Osteoblast (primary cell): Measurements from ENCODE around the gene ABHD12B. TPM values are rescaled to one million over a fixed set of nuclear protein-coding genes. Genes with fewer than 3 reads are reported as not detected.
A peak's percentile ranks its signal among the peaks of the same experiment; 100 is the strongest.

Experiments
- DNase-seq: peaks from one replicate; pipeline ENCODE4 v3.0.0; 2011; ENCODE audit warnings: low spot score, mixed read lengths; ENCODE audit not compliant: insufficient read length; ENCODE audit errors: missing footprints
- H2AFZ ChIP-seq: 2 replicates; pipeline ENCODE4 v1.6.0; 2011; ENCODE audit warnings: mild to moderate bottlenecking, low read length
- H3K27ac ChIP-seq: 2 replicates; pipeline ENCODE4 v1.5.1; 2011; ENCODE audit warnings: mild to moderate bottlenecking, low read depth, low read length, moderate library complexity
- H3K27me3 ChIP-seq: 2 replicates; pipeline ENCODE4 v1.6.0; 2012; ENCODE audit warnings: mild to moderate bottlenecking, control low read depth, inconsistent platforms, low read length, moderate library complexity; ENCODE audit not compliant: insufficient read depth
- H3K36me3 ChIP-seq: 2 replicates; pipeline ENCODE4 v1.5.1; 2011; ENCODE audit warnings: mild to moderate bottlenecking, low read length, control low read depth, moderate library complexity; ENCODE audit not compliant: insufficient read depth
- H3K4me1 ChIP-seq: 2 replicates; pipeline ENCODE4 v1.5.1; 2011; ENCODE audit warnings: mild to moderate bottlenecking, low read length, control low read depth, moderate library complexity; ENCODE audit not compliant: insufficient read depth
- H3K4me2 ChIP-seq: 2 replicates; pipeline ENCODE4 v1.6.0; 2011; ENCODE audit warnings: mild to moderate bottlenecking, low read length; ENCODE audit not compliant: insufficient read depth
- H3K4me3 ChIP-seq: fragments of 200-600 bp; sonication (generic); 3 replicates; pipeline ENCODE4 v1.5.1; 2012; ENCODE audit warnings: mild to moderate bottlenecking, low read length, inconsistent platforms; ENCODE audit not compliant: insufficient read depth
- H3K79me2 ChIP-seq: 2 replicates; pipeline ENCODE4 v1.6.0; 2012; ENCODE audit warnings: mild to moderate bottlenecking, low read length, control low read depth, inconsistent platforms; ENCODE audit not compliant: insufficient read depth
- H3K9me3 ChIP-seq: 2 replicates; pipeline ENCODE4 v1.5.1; 2011; ENCODE audit warnings: low read depth, low read length, control low read depth
- H4K20me1 ChIP-seq: 2 replicates; pipeline ENCODE4 v1.6.0; 2012; ENCODE audit warnings: mild to moderate bottlenecking, low read length, control low read depth; ENCODE audit not compliant: insufficient read depth
- CTCF ChIP-seq: IDR thresholded peaks from 2 replicates; pipeline ENCODE4 v1.5.1; 2011; ENCODE audit warnings: mild to moderate bottlenecking, low read depth, low read length, moderate library complexity; ENCODE audit errors: extremely low read depth
- total RNA-seq: library from RNA; depleted of rRNA; stranded (reverse); fragments of >200 nt; gene quantifications from 2 replicates; pipeline ENCODE4 v1.2.3, GENCODE V29; 2012

ABHD12B gene
- total RNA-seq, 1 donor = not detected

GRCh38 chr14:50839691-50840090 is 32.2 kb upstream of the ABHD12B start:
- Histone ChIP-seq H3K36me3 (no peaks in the 10 kb centered on the region), H3K27ac (no peak overlapping the region), H3K4me3 (no peak overlapping the region), H3K79me2 (no peaks in the 10 kb centered on the region), H3K4me2 (no peak overlapping the region), H2AFZ (no peak overlapping the region), H3K4me1 (peaks cover 4% of the 10 kb centered on the region), H3K9me3 (no peaks in the 10 kb centered on the region), H3K27me3 (no peaks in the 10 kb centered on the region), H4K20me1 (no peaks in the 10 kb centered on the region)
- DNase-seq = no peak
- no peak for TF ChIP-seq CTCF

GRCh38 chr14:50844391-50844790 is 27.5 kb upstream of the ABHD12B start:
- Histone ChIP-seq H3K27ac (no peak overlapping the region), H3K4me2 (no peak overlapping the region), H3K36me3 (no peaks in the 10 kb centered on the region), H3K27me3 (no peaks in the 10 kb centered on the region), H3K79me2 (no peaks in the 10 kb centered on the region), H3K4me1 (peaks cover 18% of the 10 kb centered on the region), H4K20me1 (no peaks in the 10 kb centered on the region), H3K9me3 (no peaks in the 10 kb centered on the region), H3K4me3 (no peak overlapping the region), H2AFZ (no peak overlapping the region)
- no peak for DNase-seq
- TF ChIP-seq CTCF = no peak

GRCh38 chr14:50845166-50845565 is 26.7 kb upstream of the ABHD12B start:
- TF ChIP-seq CTCF = no peak

GRCh38 chr14:50846226-50846880 is 25.5 kb upstream of the ABHD12B start:
- H3K79me2 ChIP-seq = no peaks in the 10 kb centered on the region
- H3K4me2 ChIP-seq = peak overlapping the region; percentile 53
- peaks cover 18% of the 10 kb centered on the region for H3K4me1 ChIP-seq
- H3K4me3 ChIP-seq = peak overlapping the region; percentile 2
- no peaks in the 10 kb centered on the region for H3K9me3 ChIP-seq
- no peak for TF ChIP-seq CTCF
- peak overlapping the region; percentile 56 for H2AFZ ChIP-seq
- H3K36me3 ChIP-seq = no peaks in the 10 kb centered on the region
- DNase-seq = peak; percentile 88
- no peaks in the 10 kb centered on the region for H4K20me1 ChIP-seq
- H3K27me3 ChIP-seq = no peaks in the 10 kb centered on the region
- peak overlapping the region; percentile 70 for H3K27ac ChIP-seq

More at GRCh38 chr14:50845166-50845565, 26.7 kb upstream of the ABHD12B start:
- no peak for DNase-seq
- H4K20me1 ChIP-seq = no peaks in the 10 kb centered on the region
- no peaks in the 10 kb centered on the region for H3K9me3 ChIP-seq
- no peak overlapping the region for H3K4me3 ChIP-seq
- H3K27ac ChIP-seq = no peak overlapping the region
- H3K36me3 ChIP-seq = no peaks in the 10 kb centered on the region
- H3K4me1 ChIP-seq = peaks cover 18% of the 10 kb centered on the region
- H3K4me2 ChIP-seq = no peak overlapping the region
- H3K27me3 ChIP-seq = no peaks in the 10 kb centered on the region
- H3K79me2 ChIP-seq = no peaks in the 10 kb centered on the region
- H2AFZ ChIP-seq = no peak overlapping the region
